Renal cortical epithelial cell (primary cell): ENCODE measurements around the gene MATCAP1. TPM values are rescaled to one million over a fixed set of nuclear protein-coding genes. Genes with fewer than 3 reads are reported as not detected.

ENCODE experiments used
- DNase-seq: peaks from one replicate; pipeline ENCODE4 v3.0.0-alpha.2; 2011; ENCODE audit warnings: low read depth
- total RNA-seq: library from RNA; depleted of rRNA; stranded (reverse); fragments of >200 nt; gene quantifications from 2 replicates; pipeline ENCODE4 v1.2.3, GENCODE V29; 2014

MATCAP1 gene
- total RNA-seq, 1 donor from 2014 or later, result 10.7 TPM

- peak; percentile 22 for DNase-seq
These were observed 10.4 kb downstream of the MATCAP1 start for GRCh38 chr16:67173323-67173722.

DNA sequence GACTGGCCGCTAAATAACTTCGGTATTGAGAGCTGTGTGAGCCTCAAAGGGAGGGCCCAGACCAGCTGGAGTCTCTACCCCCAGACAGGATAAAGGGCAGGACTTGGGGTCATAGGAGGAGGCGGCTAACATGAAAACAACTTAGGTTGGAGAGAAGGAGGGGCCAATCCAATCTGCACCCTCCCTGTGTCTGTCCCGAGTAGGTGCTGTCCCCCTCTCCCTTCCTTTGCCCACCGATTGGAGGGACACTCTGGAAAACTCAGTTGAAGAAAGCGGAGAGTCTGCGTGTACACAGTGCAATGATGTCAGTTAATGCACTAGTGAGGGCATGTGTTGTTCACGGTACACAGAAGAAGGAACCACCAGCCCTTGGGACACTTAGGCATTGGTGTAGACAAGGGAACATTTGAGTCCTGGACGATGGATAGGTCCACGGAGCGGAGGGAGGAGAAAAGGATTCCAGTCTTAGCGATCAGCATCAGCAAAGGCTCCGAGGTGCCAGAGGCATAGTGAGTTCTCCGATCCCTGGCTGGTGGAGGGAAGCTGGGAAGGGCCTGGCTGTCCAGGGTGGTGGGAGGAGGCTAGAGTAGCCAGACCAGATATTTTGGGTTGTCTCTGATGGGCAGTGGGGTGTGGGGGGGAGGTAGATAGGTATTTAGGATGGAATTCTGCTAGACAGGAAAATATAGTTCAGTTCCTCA lies 12.7 kb downstream of the MATCAP1 start:
- peak; percentile 27 for DNase-seq

DNA sequence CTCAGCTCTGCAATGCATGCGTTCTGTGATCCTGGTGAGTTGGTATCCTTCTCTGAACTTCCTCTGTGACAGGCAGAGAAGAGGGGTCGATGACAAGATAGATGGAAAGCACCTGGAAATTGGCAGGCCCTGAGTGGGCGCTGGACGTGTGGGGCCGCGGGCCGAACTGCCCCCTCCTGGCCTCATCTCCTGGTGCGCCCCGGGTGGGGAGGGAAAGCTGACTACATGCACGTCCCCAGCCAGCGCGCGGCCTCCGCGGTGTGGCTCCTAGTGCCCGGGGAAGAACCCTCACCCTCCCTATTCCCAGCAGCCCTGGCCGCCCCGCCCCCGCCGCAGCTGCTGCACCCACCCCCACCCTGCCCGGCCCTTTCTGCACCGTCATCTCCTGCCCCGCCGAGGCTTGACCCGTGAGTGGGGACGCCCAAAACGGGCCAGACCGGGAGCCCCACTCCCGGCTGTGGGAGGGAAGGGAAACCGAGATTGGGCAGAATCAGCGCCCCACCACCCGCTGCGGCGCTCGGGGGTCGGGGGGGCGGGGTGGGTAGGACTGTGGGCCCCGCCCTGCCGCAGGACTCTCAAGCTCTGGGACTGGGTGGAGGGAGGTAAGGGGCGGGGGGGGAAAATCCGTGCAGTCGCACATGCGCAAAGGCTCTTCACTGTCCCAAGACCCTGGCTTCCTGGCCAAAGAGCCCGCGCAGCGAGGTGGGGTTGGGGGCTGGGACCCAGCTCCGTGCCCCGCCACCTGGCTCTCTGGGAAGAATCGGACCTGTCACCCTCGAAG lies 13.4 kb downstream of the MATCAP1 start, which contains the start of gene NOL3:
Gene NOL3, plus strand, starts transcription at position 371 of the 781 bp plus-strand sequence.
- peak; percentile 69 for DNase-seq

DNA sequence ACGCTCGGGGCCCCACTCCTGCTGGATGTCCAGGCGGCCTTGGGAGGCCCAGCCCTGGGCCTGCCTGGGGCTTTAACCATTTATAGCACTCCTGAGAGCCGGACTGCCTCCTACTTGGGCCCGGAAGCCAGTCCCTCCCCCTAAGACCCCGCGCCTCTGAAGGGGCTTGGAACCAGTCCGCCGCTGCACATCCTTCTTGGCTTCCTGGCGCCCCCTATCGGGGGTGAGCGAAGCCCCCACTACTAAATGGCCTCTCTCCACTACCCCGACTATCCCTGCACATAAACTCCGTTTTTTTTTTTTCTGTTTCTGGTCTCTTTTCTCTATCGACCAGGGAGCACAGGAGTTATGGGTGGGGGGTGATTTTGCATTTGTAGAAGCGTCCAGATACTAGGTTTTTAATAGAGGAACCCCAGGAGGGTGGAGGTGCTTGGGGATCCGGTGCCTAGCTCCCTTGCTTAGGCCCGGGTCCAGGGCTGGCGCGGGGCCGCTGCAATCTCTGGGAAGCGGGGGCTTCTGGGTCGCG lies 14.1 kb downstream of the MATCAP1 start:
- DNase-seq, result no peak

- DNase-seq, result no peak
These were observed 14.7 kb downstream of the MATCAP1 start for GRCh38 chr16:67169011-67169451.

- no peak for DNase-seq
These were observed 16.2 kb downstream of the MATCAP1 start for GRCh38 chr16:67167588-67167987.

GRCh38 chr16:67166598-67167168 lies 17.1 kb downstream of the MATCAP1 start:
- no peak for DNase-seq

GRCh38 chr16:67166110-67166547 lies 17.6 kb downstream of the MATCAP1 start:
- DNase-seq, result no peak

DNA sequence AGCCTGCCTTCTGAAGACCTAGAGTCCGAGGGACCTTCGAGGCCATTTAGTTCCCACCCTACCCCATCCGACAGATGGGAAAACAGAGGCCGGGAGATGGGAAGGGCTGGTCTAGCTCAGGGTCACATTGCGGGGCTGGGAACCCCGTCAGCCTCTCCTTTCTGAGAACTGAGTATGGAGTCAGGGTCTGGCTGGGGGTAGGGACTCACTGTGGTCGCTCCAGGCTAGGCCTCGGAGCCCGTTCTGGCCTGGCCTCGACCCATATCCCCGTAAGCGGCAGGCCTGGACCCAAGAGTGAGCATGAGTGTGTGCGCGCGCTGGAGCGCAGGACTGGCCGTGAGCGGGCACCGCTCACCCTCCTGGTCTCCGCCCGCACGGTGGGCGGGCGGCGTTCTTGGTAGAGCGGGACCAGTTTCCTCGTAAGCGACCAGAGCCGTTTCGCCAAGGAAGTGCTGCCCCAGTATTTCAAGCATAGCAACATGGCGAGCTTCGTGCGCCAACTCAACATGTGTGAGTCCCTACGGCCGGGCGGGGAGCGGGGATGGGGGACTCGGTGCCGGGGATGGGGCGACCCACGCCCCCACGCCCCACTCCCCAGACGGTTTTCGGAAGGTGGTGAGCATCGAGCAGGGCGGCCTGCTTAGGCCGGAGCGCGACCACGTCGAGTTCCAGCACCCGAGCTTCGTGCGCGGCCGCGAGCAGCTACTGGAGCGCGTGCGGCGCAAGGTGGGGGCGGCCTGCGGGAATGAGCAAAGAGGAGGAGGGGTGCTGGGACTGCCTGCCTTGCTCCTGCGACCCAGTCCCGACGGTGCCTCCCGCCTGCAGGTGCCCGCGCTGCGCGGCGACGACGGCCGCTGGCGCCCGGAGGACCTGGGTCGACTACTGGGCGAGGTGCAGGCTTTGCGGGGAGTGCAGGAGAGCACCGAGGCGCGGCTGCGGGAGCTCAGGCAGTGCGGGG lies 18.4 kb downstream of the MATCAP1 start:
- DNase-seq, result no peak

- no peak for DNase-seq
These were observed 19.1 kb downstream of the MATCAP1 start, which contains the start of gene HSF4 for GRCh38 chr16:67164599-67165061. TSS of gene HSF4 (plus strand) at chr16:67164745. CDS start at chr16:67164812, 67 bp downstream.

DNA sequence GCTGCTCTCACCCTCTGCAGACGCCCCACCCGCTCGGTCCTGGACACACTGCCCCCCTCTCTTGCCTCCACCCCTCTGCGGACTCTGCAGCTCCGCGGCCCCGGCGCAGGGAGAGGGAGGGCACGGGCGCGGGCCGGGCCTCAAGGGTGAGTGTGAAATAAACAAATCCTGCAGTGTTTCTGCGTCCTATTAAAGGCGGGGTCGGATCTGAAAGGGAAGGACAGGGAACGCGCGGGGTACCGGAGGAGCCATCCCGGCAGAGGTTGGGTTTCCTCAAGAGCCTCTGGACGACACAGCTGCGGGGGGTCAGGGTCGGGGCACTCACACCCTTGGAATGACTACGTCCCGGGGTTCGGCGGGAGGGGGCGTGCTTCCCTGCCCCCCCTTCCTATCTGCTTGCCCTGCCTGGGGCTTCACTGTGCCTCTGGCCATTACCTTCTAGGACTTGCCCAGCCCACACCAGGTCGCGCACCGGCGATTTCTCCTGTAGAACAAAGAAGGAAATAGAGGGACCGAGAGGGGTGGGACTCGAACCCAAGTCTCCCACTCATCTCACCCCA lies 19.7 kb downstream of the MATCAP1 start:
- no peak for DNase-seq

DNA sequence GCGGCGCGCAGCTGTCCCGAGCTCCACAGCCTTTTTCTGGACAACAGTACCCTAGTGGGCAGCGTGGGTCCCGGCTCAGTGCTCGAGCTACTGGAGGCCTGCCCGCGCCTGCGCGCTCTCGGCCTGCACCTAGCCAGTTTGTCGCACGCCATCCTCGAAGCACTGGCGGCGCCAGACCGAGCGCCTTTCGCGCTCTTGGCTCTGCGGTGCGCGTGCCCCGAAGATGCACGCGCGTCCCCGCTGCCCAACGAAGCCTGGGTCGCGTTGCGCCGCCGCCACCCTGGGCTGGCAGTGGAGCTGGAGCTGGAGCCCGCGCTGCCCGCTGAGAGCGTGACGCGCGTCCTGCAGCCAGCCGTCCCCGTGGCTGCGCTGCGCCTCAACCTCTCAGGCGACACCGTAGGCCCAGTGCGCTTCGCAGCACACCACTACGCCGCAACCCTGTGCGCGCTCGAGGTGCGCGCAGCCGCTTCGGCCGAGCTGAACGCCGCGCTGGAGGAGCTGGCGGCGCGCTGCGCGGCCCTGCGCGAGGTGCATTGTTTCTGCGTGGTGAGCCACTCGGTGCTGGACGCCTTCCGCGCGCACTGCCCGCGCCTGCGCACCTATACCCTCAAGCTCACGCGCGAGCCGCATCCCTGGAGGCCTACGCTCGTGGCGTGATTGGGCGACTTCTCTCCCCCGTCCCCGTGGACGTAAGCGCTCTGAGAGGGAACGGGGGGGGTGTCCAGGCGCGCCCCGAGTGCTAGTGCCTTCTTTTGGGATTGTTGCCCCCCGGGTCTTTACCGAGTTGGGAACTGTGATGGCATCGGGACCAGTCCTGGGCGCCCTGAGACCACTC lies 20.4 kb downstream of the MATCAP1 start:
- no peak for DNase-seq

DNA sequence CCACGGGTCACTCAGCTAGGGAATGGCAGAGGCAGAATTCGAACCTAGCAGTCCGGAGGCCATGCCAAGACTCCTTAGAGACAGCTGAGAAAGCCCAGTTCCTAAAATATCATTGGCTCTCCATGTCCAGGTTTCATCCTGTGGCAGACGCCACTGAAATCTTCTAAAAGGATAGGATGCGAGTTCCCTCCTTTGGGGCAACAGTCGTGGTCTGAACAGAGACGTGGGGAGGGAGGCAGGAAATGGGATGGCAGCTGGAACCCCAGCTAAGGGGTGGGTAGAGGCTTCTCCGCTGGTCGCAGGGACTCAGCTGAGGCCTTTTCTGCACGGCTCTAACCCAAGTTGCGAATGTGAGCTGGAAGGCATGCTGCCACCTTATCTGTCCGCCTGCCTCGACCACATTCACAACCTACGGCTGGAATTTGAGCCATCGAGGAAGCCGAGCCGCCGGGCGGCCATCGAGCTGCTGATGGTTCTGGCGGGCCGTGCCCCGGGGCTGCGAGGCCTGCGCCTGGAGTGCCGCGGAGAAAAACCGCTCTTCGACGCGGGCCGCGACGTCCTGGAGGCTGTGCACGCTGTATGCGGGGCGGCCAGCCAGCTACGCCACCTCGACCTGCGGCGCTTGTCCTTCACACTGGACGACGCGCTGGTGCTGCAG lies 21.1 kb downstream of the MATCAP1 start:
- no peak for DNase-seq

GRCh38 chr16:67161595-67162058 lies 22.1 kb downstream of the MATCAP1 start:
- DNase-seq, result no peak

DNA sequence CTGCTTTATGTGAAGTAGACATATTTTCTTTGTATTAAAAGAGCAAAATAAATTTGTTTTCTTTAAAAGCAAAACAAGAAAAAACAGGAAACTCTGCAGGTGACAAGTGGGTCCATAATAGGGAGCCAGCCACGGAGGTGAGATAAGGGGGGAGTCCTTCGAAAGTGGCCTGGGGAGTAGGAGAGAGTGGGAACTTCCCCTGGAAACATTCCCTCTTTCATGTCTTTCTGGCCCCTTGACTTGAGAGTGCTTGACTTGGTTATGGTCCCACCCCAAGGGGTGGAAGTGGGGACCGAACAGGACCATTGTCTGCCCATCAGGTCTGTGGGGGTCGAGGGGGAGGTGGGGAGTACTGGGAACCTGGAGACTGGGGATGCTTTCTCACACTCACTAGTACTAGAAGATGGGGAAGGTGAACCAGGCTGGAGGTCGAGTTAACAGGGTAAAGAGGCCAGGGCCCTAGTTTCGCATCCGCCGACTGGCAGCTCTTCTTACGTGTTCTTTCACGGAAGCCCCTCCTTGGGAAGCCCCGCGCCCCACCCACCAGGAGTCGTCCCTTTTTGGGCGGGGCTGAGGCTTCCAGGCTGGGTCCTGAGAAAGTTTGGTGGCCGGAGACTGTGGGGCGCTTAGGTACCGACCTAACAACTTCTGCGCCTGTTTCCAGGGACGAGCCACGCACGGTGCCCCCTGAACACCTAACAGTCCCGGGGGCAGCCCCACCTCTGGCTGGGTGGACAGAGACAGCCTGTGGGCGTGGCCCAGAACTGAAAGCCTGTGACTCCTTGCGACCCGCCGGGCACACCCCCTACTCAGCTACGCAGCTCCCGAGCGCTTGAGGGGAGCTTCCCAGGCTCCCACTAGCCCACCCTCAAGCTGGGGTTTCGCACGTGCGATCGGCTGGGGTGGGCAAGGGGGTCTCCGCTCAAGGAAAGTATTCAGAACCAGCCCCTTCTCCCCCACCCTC lies 24.8 kb downstream of the MATCAP1 start:
- DNase-seq, result no peak

DNA sequence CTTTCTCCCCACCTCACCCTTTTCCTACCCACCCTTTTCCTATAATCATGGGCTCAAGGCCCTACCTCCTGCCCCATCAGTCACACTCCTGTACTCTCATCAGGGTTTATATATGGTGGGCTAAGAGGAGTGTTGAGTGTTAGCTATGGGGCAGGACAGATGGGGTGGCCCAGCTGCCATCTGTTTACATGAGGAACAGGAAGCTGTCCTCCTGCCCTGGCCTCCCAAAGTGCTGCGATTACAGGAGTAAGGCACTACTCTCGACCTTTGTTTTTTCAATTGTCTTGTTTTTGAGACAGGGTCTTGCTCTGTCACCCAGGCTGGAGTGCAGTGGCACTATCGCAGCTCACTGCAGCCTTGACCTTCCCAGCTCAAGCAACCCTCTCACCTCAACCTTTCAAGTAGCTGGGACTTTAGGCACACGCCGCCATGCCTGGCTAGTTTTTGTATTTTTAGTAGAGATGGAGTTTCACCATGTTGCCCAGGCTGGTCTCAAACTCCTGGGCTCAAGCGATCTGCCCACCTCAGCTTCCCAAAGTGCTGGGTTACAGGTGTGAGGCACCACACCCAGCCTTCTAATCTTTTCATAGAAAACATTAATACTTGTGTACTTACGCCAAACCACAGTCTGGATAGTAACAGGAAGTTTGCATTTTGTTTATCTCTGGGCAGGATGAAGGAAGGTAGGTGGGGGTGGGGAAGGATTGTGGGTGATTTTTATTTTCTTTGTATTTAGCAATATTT lies 25.7 kb downstream of the MATCAP1 start:
- no peak for DNase-seq

DNA sequence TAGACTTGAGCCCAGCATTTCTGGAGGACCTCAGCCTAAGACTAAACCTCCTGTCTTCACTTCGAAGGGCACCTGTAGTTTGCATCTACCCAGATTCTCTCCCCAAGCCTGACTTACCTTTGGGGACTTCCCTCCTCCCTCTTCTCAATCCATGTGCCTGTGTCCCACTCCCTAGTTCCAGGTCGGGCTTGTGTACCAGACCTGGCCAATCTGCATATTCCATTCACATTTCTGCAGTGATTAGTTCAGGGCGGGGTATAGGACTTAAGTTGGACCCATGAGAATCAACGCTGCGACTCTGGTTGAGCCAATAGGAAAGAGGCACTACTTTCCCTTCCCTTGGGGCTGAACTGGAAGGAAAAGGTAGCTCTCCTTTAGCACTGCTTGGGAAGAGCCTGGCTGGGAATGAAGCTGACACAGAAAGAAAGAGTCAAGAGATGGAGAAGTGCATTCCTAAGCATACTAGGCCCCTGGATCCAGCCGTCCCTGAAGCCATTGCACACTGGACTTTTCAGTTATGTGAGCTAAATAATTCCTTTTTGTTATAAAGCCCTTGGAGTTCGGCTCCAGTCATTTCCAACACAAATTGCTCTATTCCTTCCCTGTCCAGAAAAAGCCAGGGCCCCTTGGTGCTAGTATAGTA lies 26.5 kb downstream of the MATCAP1 start:
- no peak for DNase-seq
